Trophoblast cell (in vitro differentiated cells and primary cell): ENCODE measurements around the gene VEPH1.

ENCODE experiments used
- DNase-seq, 2 donors: peaks; one replicate each; pipeline ENCODE4 v3.0.0-alpha.2; 2016
- H2AFZ ChIP-seq: 2 replicates; pipeline ENCODE4 v1.6.1; 2013; ENCODE audit warnings: low read length, moderate library complexity, mild to moderate bottlenecking; ENCODE audit not compliant: insufficient read depth, poor library complexity
- H2AK5ac ChIP-seq: 2 replicates; pipeline ENCODE4 v1.6.1; 2013; ENCODE audit warnings: mild to moderate bottlenecking, low read length
- H2BK120ac ChIP-seq: 2 replicates; pipeline ENCODE4 v1.6.1; 2013; ENCODE audit warnings: low read length, mild to moderate bottlenecking, moderate library complexity; ENCODE audit not compliant: insufficient read depth, poor library complexity
- H2BK12ac ChIP-seq: 2 replicates; pipeline ENCODE4 v1.6.1; 2013; ENCODE audit warnings: mild to moderate bottlenecking, low read length, moderate library complexity
- H2BK5ac ChIP-seq: 2 replicates; pipeline ENCODE4 v1.6.1; 2013; ENCODE audit warnings: low read length, low read depth, moderate library complexity, mild to moderate bottlenecking; ENCODE audit not compliant: poor library complexity
- H3K14ac ChIP-seq: 2 replicates; pipeline ENCODE4 v1.6.1; 2013; ENCODE audit warnings: mild to moderate bottlenecking, low read length
- H3K18ac ChIP-seq: 2 replicates; pipeline ENCODE4 v1.6.1; 2013; ENCODE audit warnings: mild to moderate bottlenecking, low read length
- H3K23ac ChIP-seq: 2 replicates; pipeline ENCODE4 v1.6.1; 2013; ENCODE audit warnings: low read length
- H3K27ac ChIP-seq: 2 replicates; pipeline ENCODE4 v1.5.1; 2013; ENCODE audit warnings: low read depth, mild to moderate bottlenecking, inconsistent platforms, low read length, moderate library complexity
- H3K27me3 ChIP-seq: 2 replicates; pipeline ENCODE4 v1.6.1; 2013; ENCODE audit warnings: inconsistent platforms, mild to moderate bottlenecking, low read length, moderate library complexity; ENCODE audit not compliant: insufficient read depth
- H3K36me3 ChIP-seq, 2 experiments: 1 replicate in 1 of 2; 2 replicates in 1 of 2; pipeline ENCODE4 v1.6.1; 2013; ENCODE audit warnings: low read length in 2 of 2, mild to moderate bottlenecking in 2 of 2, moderate library complexity in 1 of 2; ENCODE audit not compliant: insufficient read depth in 2 of 2, control insufficient read depth in 1 of 2
- H3K4ac ChIP-seq: 2 replicates; pipeline ENCODE4 v1.6.1; 2013; ENCODE audit warnings: low read depth, mild to moderate bottlenecking, low read length, moderate library complexity
- H3K4me1 ChIP-seq, 2 experiments: 1 replicate in 1 of 2; 2 replicates in 1 of 2; pipeline ENCODE4 v1.6.1; 2013; ENCODE audit warnings: low read length in 2 of 2, mild to moderate bottlenecking in 2 of 2, moderate library complexity in 1 of 2; ENCODE audit not compliant: insufficient read depth in 2 of 2, control insufficient read depth in 1 of 2
- H3K4me2 ChIP-seq: 2 replicates; pipeline ENCODE4 v1.6.1; 2013; ENCODE audit warnings: inconsistent platforms, mild to moderate bottlenecking, low read length, moderate library complexity
- H3K4me3 ChIP-seq: 2 replicates; pipeline ENCODE4 v1.5.1; 2013; ENCODE audit warnings: mild to moderate bottlenecking, low read depth, low read length, inconsistent platforms
- H3K79me1 ChIP-seq: one replicate; pipeline ENCODE4 v1.6.1; 2013; ENCODE audit warnings: low read length
- H3K79me2 ChIP-seq: 2 replicates; pipeline ENCODE4 v1.6.1; 2013; ENCODE audit warnings: low read length, mild to moderate bottlenecking; ENCODE audit not compliant: control insufficient read depth, insufficient read depth, poor library complexity
- H3K9ac ChIP-seq: 2 replicates; pipeline ENCODE4 v1.6.1; 2013; ENCODE audit warnings: mild to moderate bottlenecking, low read length
- H3K9me3 ChIP-seq: 2 replicates; pipeline ENCODE4 v1.6.1; 2013; ENCODE audit warnings: low read depth, mild to moderate bottlenecking, control low read depth, inconsistent platforms, low read length; ENCODE audit not compliant: insufficient read depth
- H4K12ac ChIP-seq: 2 replicates; pipeline ENCODE4 v1.6.1; 2013; ENCODE audit warnings: low read depth, mild to moderate bottlenecking, low read length, moderate library complexity
- H4K8ac ChIP-seq: 2 replicates; pipeline ENCODE4 v1.6.1; 2013; ENCODE audit warnings: low read depth, mild to moderate bottlenecking, low read length, moderate library complexity
- H4K91ac ChIP-seq: one replicate; pipeline ENCODE4 v1.6.1; 2013; ENCODE audit warnings: low read depth, mild to moderate bottlenecking, low read length, moderate library complexity
- WGBS: extraction: QIAGEN DNeasy Blood & Tissue Kit; methylation state at CpG from one replicate; pipeline ENCODE4 v1.1.7; 2013; ENCODE audit warnings: missing lambda C conversion rate; ENCODE audit not compliant: insufficient read length, insufficient coverage; ENCODE audit errors: extremely low coverage; 5-methylcytosine and 5-hydroxymethylcytosine counted together

VEPH1 gene

GRCh38 chr3:157290766-157291165 is 212.4 kb downstream of the VEPH1 start:
- no CpG with 5 or more reads among the region's 2 CpGs for WGBS
- no peak overlapping the region for H3K9ac ChIP-seq
- no peak overlapping the region for H2BK12ac ChIP-seq
- no peak overlapping the region for H3K27ac ChIP-seq
- H3K27me3 ChIP-seq = no peaks in the 10 kb centered on the region
- H4K12ac ChIP-seq = no peak overlapping the region
- no peaks in the 10 kb centered on the region for H3K36me3 ChIP-seq
- no peak overlapping the region for H2BK5ac ChIP-seq
- no peaks in the 10 kb centered on the region for H3K79me2 ChIP-seq
- H3K9me3 ChIP-seq = no peaks in the 10 kb centered on the region
- H3K18ac ChIP-seq = no peak overlapping the region
- H2AFZ ChIP-seq = no peak overlapping the region
- peaks cover 0 to 3% of the 10 kb centered on the region in 2 experiments for H3K4me1 ChIP-seq
- no peak overlapping the region for H3K23ac ChIP-seq
- no peak overlapping the region for H3K4me2 ChIP-seq
- DNase-seq = peak in 1 of 2 donors; percentile 38
- no peak overlapping the region for H2AK5ac ChIP-seq
- no peak overlapping the region for H3K4me3 ChIP-seq
- H3K79me1 ChIP-seq = no peaks in the 10 kb centered on the region
- no peak overlapping the region for H3K4ac ChIP-seq
- H3K14ac ChIP-seq = no peak overlapping the region
- H4K8ac ChIP-seq = no peak overlapping the region
- no peak overlapping the region for H2BK120ac ChIP-seq
- H4K91ac ChIP-seq = no peak overlapping the region

GRCh38 chr3:157285966-157286365 is 217.2 kb downstream of the VEPH1 start:
- WGBS = no CpG with 5 or more reads among the region's 2 CpGs
- H3K9me3 ChIP-seq = no peaks in the 10 kb centered on the region
- DNase-seq = no peak
- no peak overlapping the region for H3K4me2 ChIP-seq
- H4K12ac ChIP-seq = no peak overlapping the region
- no peaks in the 10 kb centered on the region for H3K4me1 ChIP-seq
- no peak overlapping the region for H2BK120ac ChIP-seq
- no peak overlapping the region for H3K4me3 ChIP-seq
- no peak overlapping the region for H3K27ac ChIP-seq
- H3K36me3 ChIP-seq = no peaks in the 10 kb centered on the region
- H3K79me2 ChIP-seq = no peaks in the 10 kb centered on the region
- H3K9ac ChIP-seq = no peak overlapping the region
- no peaks in the 10 kb centered on the region for H3K79me1 ChIP-seq
- no peak overlapping the region for H2BK5ac ChIP-seq
- H3K4ac ChIP-seq = no peak overlapping the region
- H2AFZ ChIP-seq = no peak overlapping the region
- H3K14ac ChIP-seq = no peak overlapping the region
- H3K27me3 ChIP-seq = no peaks in the 10 kb centered on the region
- H4K91ac ChIP-seq = no peak overlapping the region
- no peak overlapping the region for H4K8ac ChIP-seq
- no peak overlapping the region for H3K18ac ChIP-seq
- no peak overlapping the region for H2AK5ac ChIP-seq
- no peak overlapping the region for H2BK12ac ChIP-seq
- no peak overlapping the region for H3K23ac ChIP-seq

- H4K12ac ChIP-seq = no peak overlapping the region
- H2AK5ac ChIP-seq = no peak overlapping the region
- DNase-seq = no peak
- H3K4me2 ChIP-seq = no peak overlapping the region
- no peaks in the 10 kb centered on the region for H3K27me3 ChIP-seq
- H3K79me1 ChIP-seq = no peaks in the 10 kb centered on the region
- H2BK12ac ChIP-seq = no peak overlapping the region
- WGBS = no CpG with 5 or more reads among the region's 4 CpGs
- no peak overlapping the region for H2BK5ac ChIP-seq
- no peaks in the 10 kb centered on the region for H3K36me3 ChIP-seq
- H4K91ac ChIP-seq = no peak overlapping the region
- H3K14ac ChIP-seq = no peak overlapping the region
- no peak overlapping the region for H3K4me3 ChIP-seq
- H3K27ac ChIP-seq = no peak overlapping the region
- no peaks in the 10 kb centered on the region for H3K9me3 ChIP-seq
- H3K4ac ChIP-seq = no peak overlapping the region
- H2BK120ac ChIP-seq = no peak overlapping the region
- H3K79me2 ChIP-seq = no peaks in the 10 kb centered on the region
- no peaks in the 10 kb centered on the region for H3K4me1 ChIP-seq
- H3K23ac ChIP-seq = no peak overlapping the region
- H4K8ac ChIP-seq = no peak overlapping the region
- no peak overlapping the region for H2AFZ ChIP-seq
- no peak overlapping the region for H3K18ac ChIP-seq
- H3K9ac ChIP-seq = no peak overlapping the region
Measured at GRCh38 chr3:157285141-157285540, 218.1 kb downstream of the VEPH1 start.

GRCh38 chr3:157284688-157285087 is 218.5 kb downstream of the VEPH1 start:
- Histone ChIP-seq H3K27ac (no peak overlapping the region), H3K9ac (no peak overlapping the region), H3K18ac (no peak overlapping the region), H2AK5ac (no peak overlapping the region), H3K14ac (no peak overlapping the region), H2BK120ac (no peak overlapping the region), H4K12ac (no peak overlapping the region), H3K4me2 (no peak overlapping the region), H4K91ac (no peak overlapping the region), H3K4me3 (no peak overlapping the region), H3K79me1 (no peaks in the 10 kb centered on the region), H3K4me1 (no peaks in the 10 kb centered on the region), H3K79me2 (no peaks in the 10 kb centered on the region), H2BK12ac (no peak overlapping the region), H3K23ac (no peak overlapping the region), H2BK5ac (no peak overlapping the region), H3K36me3 (no peaks in the 10 kb centered on the region), H4K8ac (no peak overlapping the region), H3K4ac (no peak overlapping the region), H3K9me3 (no peaks in the 10 kb centered on the region), H3K27me3 (no peaks in the 10 kb centered on the region), H2AFZ (no peak overlapping the region)
- no CpG with 5 or more reads among the region's 1 CpG for WGBS
- no peak for DNase-seq
